Aorta (tissue), 5 donors: ENCODE results near the gene VAPA. TPM values are rescaled to one million over a fixed set of nuclear protein-coding genes. Genes with fewer than 3 reads are reported as not detected.

Source experiments
- ATAC-seq: fragments of 200-7000 bp; cut with Tn5 transposase; one replicate; pipeline ENCODE4 v1.9.1; 2022; ENCODE audit warnings: moderate library complexity; ENCODE audit not compliant: low FRiP score
- DNase-seq, 2 donors: peaks; one replicate each; pipeline ENCODE4 v3.0.0-alpha.2; 2020
- H3K27ac ChIP-seq, 2 donors: one replicate each; pipeline ENCODE4 v1.5.1; 2013; ENCODE audit warnings: low read length in 2 of 2, mild to moderate bottlenecking in 2 of 2, moderate library complexity in 2 of 2, control low read depth in 1 of 2, inconsistent platforms in 1 of 2, low read depth in 1 of 2
- H3K27me3 ChIP-seq, 2 donors: one replicate each; pipeline ENCODE4 v1.6.1; 2013; ENCODE audit warnings: control low read depth in 1 of 2, low read length in 1 of 2, mild to moderate bottlenecking in 1 of 2, moderate library complexity in 1 of 2; ENCODE audit not compliant: insufficient read depth in 2 of 2, control insufficient read depth in 1 of 2
- H3K36me3 ChIP-seq, 2 donors: one replicate each; pipeline ENCODE4 v1.6.1; 2013; ENCODE audit warnings: control low read depth in 1 of 2, low read length in 1 of 2, mild to moderate bottlenecking in 1 of 2; ENCODE audit not compliant: insufficient read depth in 2 of 2, control insufficient read depth in 1 of 2
- H3K4me1 ChIP-seq, 2 donors: one replicate each; pipeline ENCODE4 v1.6.1; 2013; ENCODE audit warnings: low read length in 2 of 2, control low read depth in 1 of 2, mild to moderate bottlenecking in 1 of 2, moderate library complexity in 1 of 2; ENCODE audit not compliant: insufficient read depth in 2 of 2, control insufficient read depth in 1 of 2
- H3K4me3 ChIP-seq, 2 donors: one replicate each; pipeline ENCODE4 v1.5.1; 2013; ENCODE audit warnings: low read length in 2 of 2, control low read depth in 1 of 2, mild to moderate bottlenecking in 1 of 2
- H3K9me3 ChIP-seq: one replicate; pipeline ENCODE4 v1.6.1; 2013; ENCODE audit warnings: mild to moderate bottlenecking, low read length; ENCODE audit not compliant: control insufficient read depth
- WGBS, 2 donors: extraction: QIAGEN DNeasy Blood & Tissue Kit; methylation state at CpG; one replicate each; pipeline ENCODE4 v1.1.7; 2013; 5-methylcytosine and 5-hydroxymethylcytosine counted together
- intact Hi-C, 2 donors: fragments of 100-400 bp; cut with DNase I; formaldehyde crosslinking; loops; one replicate each; pipeline versions ENCODE4 v1.14.2 to v1.15.0; 2022
- polyA plus RNA-seq, 2 donors: library from polyadenylated mRNA; stranded (reverse); fragments of 200-250 nt; gene quantifications; one replicate each; pipeline ENCODE4 v1.2.3, GENCODE V29; 2013
- total RNA-seq, 2 donors: library from RNA; stranded (reverse); fragmentation: NEBNext Ultra II Directional; extraction: Animal tissue kit (Norgen Biotek cat#: 25700); gene quantifications; one replicate each; pipeline ENCODE4 v1.2.1, GENCODE V29; 2021
- donor health status: healthy with polysubstance abuse.
- donor health status: Bipolar disorder and iron deficiency.
- donor health status: DM: no; HTN: no; CAD: no.
- donor health status: DM: no; HTN: no; CAD: no.
- donor health status: DM: yes; HTN: yes; CAD: no.

Gene VAPA
- total and polyA plus RNA-seq, 4 donors: 119 to 221 (median 193) TPM

GRCh38 chr18:9931678-9932077 lies 17.9 kb downstream of the VAPA start:
- Histone ChIP-seq H3K4me3 (no peak overlapping the region), H3K27ac (no peak overlapping the region), H3K36me3 (peaks cover under 1 to 2% of the 10 kb centered on the region in 2 donors), H3K9me3 (no peaks in the 10 kb centered on the region), H3K4me1 (peaks cover 0 to 3% of the 10 kb centered on the region in 2 donors), H3K27me3 (no peaks in the 10 kb centered on the region)
- no peak for ATAC-seq
- DNase-seq: no peak
- WGBS, 2 donors: 79 to 82% methylated on average over 5 of the region's 5 CpGs
- intact Hi-C loops: loop anchor here in 1 of 2 donors (10.0 kb wide), 1 partner anchor 357 kb away; no protein-coding TSS in a partner anchor

GRCh38 chr18:9933865-9934264 lies 20.0 kb downstream of the VAPA start:
- no peaks in the 10 kb centered on the region for H3K9me3 ChIP-seq
- intact Hi-C loops: loop anchor here in 1 of 2 donors (10.0 kb wide), 1 partner anchor 359 kb away; no protein-coding TSS in a partner anchor
- H3K4me1 ChIP-seq: no peaks in the 10 kb centered on the region
- ATAC-seq (no peak), DNase-seq (no peak)
- H3K27ac ChIP-seq: no peak overlapping the region
- peaks cover 2 to 4% of the 10 kb centered on the region in 2 donors for H3K36me3 ChIP-seq
- H3K4me3 ChIP-seq: no peak overlapping the region
- 92 to 97% methylated on average over 3 of the region's 3 CpGs for WGBS, 2 donors
- no peaks in the 10 kb centered on the region for H3K27me3 ChIP-seq

- H3K4me3 ChIP-seq: no peak overlapping the region
- peaks cover 2 to 4% of the 10 kb centered on the region in 2 donors for H3K36me3 ChIP-seq
- no peak overlapping the region for H3K27ac ChIP-seq
- no peaks in the 10 kb centered on the region for H3K27me3 ChIP-seq
- no peaks in the 10 kb centered on the region for H3K9me3 ChIP-seq
- no peak for DNase-seq
- intact Hi-C loops: loop anchor here in 1 of 2 donors (10.0 kb wide), 1 partner anchor 359 kb away; no protein-coding TSS in a partner anchor
- 89 to 95% methylated on average over 3 of the region's 3 CpGs for WGBS, 2 donors
- ATAC-seq: no peak
- no peaks in the 10 kb centered on the region for H3K4me1 ChIP-seq
These were observed 20.5 kb downstream of the VAPA start for GRCh38 chr18:9934274-9934673.

DNA sequence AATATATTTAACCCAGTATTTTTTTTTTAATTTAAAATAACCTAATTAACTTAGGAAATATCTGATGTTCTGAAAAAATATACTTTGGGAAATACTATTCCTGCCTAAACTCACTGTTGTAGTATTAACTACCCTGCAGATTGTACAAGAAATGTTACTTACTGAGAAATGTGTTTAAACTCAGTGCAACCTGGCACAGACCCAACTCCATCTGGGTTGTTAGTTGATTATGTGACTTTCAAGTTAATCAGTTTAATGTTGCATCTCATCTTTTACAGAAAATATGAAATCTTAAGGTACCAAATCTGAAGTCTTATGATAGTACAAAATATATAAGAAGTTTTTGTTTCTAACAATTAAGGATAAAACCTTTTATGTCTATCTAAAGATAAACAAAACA lies 27.3 kb downstream of the VAPA start:
- peaks cover 0 to 2% of the 10 kb centered on the region in 2 donors for H3K4me1 ChIP-seq
- ATAC-seq: no peak
- intact Hi-C loops: no loop called here
- no peak overlapping the region for H3K27ac ChIP-seq
- H3K36me3 ChIP-seq: peaks cover 2 to 4% of the 10 kb centered on the region in 2 donors
- no peaks in the 10 kb centered on the region for H3K27me3 ChIP-seq
- DNase-seq: no peak
- H3K4me3 ChIP-seq: no peak overlapping the region
- H3K9me3 ChIP-seq: no peaks in the 10 kb centered on the region

DNA sequence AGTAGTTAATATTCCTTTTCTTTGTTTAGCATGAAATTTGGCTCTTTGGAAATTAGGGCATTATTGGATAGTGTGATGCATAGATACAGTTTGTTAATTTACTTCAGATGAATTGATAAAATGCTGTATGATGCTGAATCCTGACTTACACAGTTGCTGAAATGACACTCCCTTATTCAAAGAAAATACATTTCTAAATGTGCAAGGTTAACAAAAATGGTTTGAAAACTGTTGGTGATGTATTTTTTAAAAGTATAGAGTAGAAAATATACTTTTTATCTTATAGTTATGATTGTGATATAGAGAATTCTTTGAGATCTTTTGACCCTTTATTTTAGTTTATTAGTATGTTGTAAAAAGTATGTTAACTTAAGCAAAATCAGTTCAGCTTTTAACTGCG lies 27.8 kb downstream of the VAPA start:
- H3K36me3 ChIP-seq: peaks cover 1 to 2% of the 10 kb centered on the region in 2 donors
- intact Hi-C loops: no loop called here

DNA sequence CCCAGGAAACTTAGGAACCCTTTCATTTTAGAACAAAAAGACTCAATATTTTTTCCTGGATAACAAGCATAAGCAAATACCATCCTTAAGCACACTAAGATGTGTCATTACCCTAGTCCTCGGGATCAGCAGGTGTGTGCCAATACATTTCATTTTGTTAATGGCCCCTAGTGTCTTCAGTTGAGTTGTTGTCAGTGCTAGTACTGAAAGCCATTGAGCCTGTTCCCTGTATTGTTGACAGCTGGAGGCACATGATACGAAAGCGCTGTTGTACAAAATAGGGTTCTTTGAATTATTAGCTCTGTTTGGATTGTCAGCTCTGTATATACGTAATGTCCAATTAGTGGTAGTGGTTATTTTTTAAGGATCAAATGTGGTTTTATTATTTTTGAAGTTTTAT lies 29.5 kb downstream of the VAPA start:
- 89 to 92% methylated on average over 4 of the region's 4 CpGs for WGBS, 2 donors
- H3K4me1 ChIP-seq: peaks cover 0 to 2% of the 10 kb centered on the region in 2 donors
- intact Hi-C loops: no loop called here
- H3K27me3 ChIP-seq: no peaks in the 10 kb centered on the region
- no peak overlapping the region for H3K27ac ChIP-seq
- H3K36me3 ChIP-seq: peaks cover 2 to 3% of the 10 kb centered on the region in 2 donors
- no peaks in the 10 kb centered on the region for H3K9me3 ChIP-seq
- ATAC-seq: no peak
- no peak overlapping the region for H3K4me3 ChIP-seq
- DNase-seq: no peak

More for the DNA sequence above, 27.8 kb downstream of the VAPA start:
- WGBS, 2 donors: 87 to 88% methylated on average over 1 of the region's 1 CpG
- ATAC-seq (no peak), DNase-seq (no peak)
- H3K4me1 ChIP-seq: peaks cover 0 to 2% of the 10 kb centered on the region in 2 donors
- no peak overlapping the region for H3K27ac ChIP-seq
- no peaks in the 10 kb centered on the region for H3K9me3 ChIP-seq
- H3K27me3 ChIP-seq: no peaks in the 10 kb centered on the region
- H3K4me3 ChIP-seq: no peak overlapping the region

- DNase-seq: no peak
- Histone ChIP-seq H3K36me3 (peaks cover 2 to 3% of the 10 kb centered on the region in 2 donors), H3K4me1 (no peaks in the 10 kb centered on the region), H3K27me3 (no peaks in the 10 kb centered on the region), H3K27ac (no peak overlapping the region), H3K4me3 (no peak overlapping the region), H3K9me3 (no peaks in the 10 kb centered on the region)
- WGBS, 2 donors: 74 to 82% methylated on average over 3 of the region's 3 CpGs
- intact Hi-C loops: no loop called here
- ATAC-seq: no peak
These were observed 31.0 kb downstream of the VAPA start for GRCh38 chr18:9944805-9945204.

DNA sequence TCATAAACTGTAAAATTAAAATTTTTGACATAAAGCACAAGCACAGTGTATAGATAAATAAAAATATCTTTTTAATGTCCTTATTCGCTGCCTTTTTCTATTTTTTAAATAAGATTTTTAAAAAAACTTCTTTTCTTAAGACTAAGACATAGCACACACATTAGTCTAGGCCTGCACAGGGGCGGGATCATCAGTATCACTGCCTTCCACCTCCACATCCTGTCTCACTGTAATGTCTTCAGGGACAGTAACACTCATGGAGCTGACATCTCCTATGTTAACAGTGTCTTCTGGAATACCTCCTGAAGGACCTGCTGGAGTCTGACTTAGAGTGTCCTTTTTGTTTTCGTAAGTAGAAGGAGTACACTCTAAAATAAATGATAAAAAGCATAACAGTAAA lies 33.0 kb downstream of the VAPA start:
- DNase-seq (no peak), ATAC-seq (no peak)
- 84 to 94% methylated on average over 3 of the region's 3 CpGs for WGBS, 2 donors
- no peak overlapping the region for H3K4me3 ChIP-seq
- no peaks in the 10 kb centered on the region for H3K27me3 ChIP-seq
- intact Hi-C loops: no loop called here
- no peak overlapping the region for H3K27ac ChIP-seq
- H3K9me3 ChIP-seq: no peaks in the 10 kb centered on the region
- H3K4me1 ChIP-seq: no peaks in the 10 kb centered on the region
- peaks cover 2 to 3% of the 10 kb centered on the region in 2 donors for H3K36me3 ChIP-seq

GRCh38 chr18:9947248-9947647 lies 33.4 kb downstream of the VAPA start:
- WGBS, 2 donors: 33 to 51% methylated on average over 1 of the region's 1 CpG
- Histone ChIP-seq H3K27me3 (no peaks in the 10 kb centered on the region), H3K27ac (no peak overlapping the region), H3K9me3 (no peaks in the 10 kb centered on the region), H3K4me3 (no peak overlapping the region), H3K4me1 (no peaks in the 10 kb centered on the region), H3K36me3 (peaks cover 2 to 3% of the 10 kb centered on the region in 2 donors)
- intact Hi-C loops: no loop called here
- ATAC-seq: no peak
- no peak for DNase-seq
